ENCODE data around the gene CSNK1G2. TPM values are rescaled to one million over a fixed set of nuclear protein-coding genes. Genes with fewer than 3 reads are reported as not detected.

Gene CSNK1G2
- 10 to 100 TPM; 32.0 to 70.0 (median 40.7) TPM for polyA plus RNA-seq (ENCODE audit: insufficient read depth in 1 of 5, insufficient read length in 5 of 5, low replicate concordance in 1 of 5)
- long read RNA-seq, donor 1, partial matches to known transcripts, result 0 of 3 reads
- long read RNA-seq, donor 1, other reads (novel, unspliced or antisense), result 0 of 3 reads
- long read RNA-seq, donor 2, transcript CSNK1G2-201 (12 exons, 2,918 nt), result major isoform, 14 of 15 reads
- long read RNA-seq, donor 2, partial matches to known transcripts, result 0 of 15 reads
- long read RNA-seq, donor 2, other reads (novel, unspliced or antisense), result 0 of 15 reads
- long read RNA-seq, donor 3, transcript CSNK1G2-201 (12 exons, 2,918 nt), result major isoform, 7 of 32 reads
- long read RNA-seq, donor 3, partial matches to known transcripts, result 24 of 32 reads
- long read RNA-seq, donor 3, other reads (novel, unspliced or antisense), result 0 of 32 reads
- long read RNA-seq, donor 4, partial matches to known transcripts, result 5 of 9 reads
- long read RNA-seq, donor 4, other reads (novel, unspliced or antisense), result 0 of 9 reads
- long read RNA-seq, donor 5, transcript CSNK1G2-201 (12 exons, 2,918 nt), result major isoform, 12 of 12 reads
- long read RNA-seq, donor 5, partial matches to known transcripts, result 0 of 12 reads
- long read RNA-seq, donor 5, other reads (novel, unspliced or antisense), result 0 of 12 reads
- long read RNA-seq, donor 6, transcript CSNK1G2-201 (12 exons, 2,918 nt), result major isoform, 10 of 67 reads
- long read RNA-seq, donor 6, partial matches to known transcripts, result 36 of 67 reads
- long read RNA-seq, donor 6, other reads (novel, unspliced or antisense), result 21 of 67 reads
- long read RNA-seq, donor 7, transcript CSNK1G2-201 (12 exons, 2,918 nt), result major isoform, 18 of 24 reads
- long read RNA-seq, donor 7, partial matches to known transcripts, result 6 of 24 reads
- long read RNA-seq, donor 7, other reads (novel, unspliced or antisense), result 0 of 24 reads
- long read RNA-seq, donor 8, transcript CSNK1G2-201 (12 exons, 2,918 nt), result major isoform, 5 of 6 reads
- long read RNA-seq, donor 8, partial matches to known transcripts, result 0 of 6 reads
- long read RNA-seq, donor 8, other reads (novel, unspliced or antisense), result 0 of 6 reads

DNA sequence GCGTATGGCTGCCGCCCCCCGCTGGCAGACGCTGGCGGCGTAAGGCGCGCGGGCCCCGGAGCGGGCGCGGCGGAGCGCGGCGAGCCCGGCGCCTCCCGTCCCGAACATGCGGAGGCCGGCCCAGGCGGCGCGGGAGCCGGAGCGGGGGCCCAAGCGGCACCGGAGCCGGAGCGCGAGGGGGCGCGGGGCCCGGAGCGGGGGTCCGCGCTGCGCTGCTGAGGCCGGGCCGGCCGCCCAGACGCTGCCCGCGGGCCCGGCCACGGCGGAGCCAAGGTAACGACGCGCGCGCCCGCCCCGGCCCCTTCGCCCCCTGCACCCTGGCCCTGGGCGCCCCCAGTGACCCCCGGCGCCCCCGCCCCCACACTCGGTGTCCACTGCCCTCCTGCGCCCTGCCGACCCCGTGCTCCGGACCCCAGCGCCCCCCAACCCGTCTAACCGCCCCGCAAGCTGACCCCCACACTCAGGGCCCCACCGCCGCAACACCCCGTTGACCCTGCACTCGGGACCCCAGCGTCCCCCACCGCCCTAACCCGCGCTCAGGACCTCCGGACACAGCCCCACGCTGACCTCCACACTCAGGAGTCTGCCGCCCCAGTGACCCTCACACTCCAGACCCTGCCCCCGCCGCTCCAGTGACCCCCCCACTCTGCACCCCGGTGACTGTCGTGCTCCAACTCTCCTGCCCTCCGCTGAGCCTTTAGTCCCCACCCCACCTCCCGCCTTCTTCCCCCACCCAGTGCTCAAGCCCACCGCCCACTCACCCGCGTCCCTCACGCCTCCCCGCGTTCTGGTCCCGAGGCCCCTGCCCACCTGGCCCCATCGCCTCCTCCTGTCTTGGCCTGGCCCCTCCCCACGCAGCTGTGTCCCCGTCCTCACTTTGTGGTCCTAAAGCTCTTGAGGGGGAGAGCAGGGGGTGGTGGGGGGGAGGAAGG is at the start of gene CSNK1G2:
Gene CSNK1G2, plus strand, starts transcription at position 27 of the 932 bp plus-strand sequence. CDS start 28,601 bp downstream, outside the sequence.
- DNase-seq, result no peak

DNA sequence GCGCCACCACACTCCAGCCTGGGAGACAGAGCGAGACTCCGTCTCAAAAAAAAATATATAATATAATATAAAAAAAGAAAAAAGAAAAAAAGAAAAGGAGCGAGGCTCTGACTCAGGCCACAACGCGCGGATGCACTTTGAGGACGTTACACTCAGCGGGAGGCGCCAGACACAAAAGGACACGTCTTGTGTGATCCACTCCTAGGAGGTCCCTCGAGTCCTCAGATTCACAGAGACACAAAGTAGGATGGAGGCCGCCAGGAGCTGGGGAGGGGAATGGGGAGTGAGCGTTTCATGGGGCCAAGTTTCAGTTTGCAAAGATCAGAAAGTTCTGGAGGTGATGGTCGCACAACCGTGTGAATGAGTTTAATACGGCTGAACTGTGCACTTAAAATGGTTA is 47.2 kb upstream of the CSNK1G2 start:
- DNase-seq, result no peak

DNA sequence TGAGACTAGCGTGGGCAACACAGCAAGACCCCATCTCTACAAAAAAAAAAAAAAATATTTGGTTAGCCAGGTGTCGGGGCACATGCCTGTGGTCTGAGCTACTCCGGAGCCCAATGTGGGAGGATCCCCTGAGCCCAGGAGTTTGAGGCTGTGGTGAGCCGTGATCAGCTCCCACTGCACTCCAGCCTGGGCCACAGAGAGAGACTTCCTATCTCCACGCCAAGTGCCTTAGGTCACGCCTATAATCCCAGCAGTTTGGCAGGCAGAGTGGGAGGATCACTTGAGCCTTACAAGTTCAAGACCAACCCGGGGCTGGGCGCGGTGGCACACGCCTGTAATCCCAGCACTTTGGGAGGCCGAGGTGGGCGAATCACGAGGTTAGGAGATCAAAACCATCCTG is 44.5 kb upstream of the CSNK1G2 start:
- no peak for DNase-seq

DNA sequence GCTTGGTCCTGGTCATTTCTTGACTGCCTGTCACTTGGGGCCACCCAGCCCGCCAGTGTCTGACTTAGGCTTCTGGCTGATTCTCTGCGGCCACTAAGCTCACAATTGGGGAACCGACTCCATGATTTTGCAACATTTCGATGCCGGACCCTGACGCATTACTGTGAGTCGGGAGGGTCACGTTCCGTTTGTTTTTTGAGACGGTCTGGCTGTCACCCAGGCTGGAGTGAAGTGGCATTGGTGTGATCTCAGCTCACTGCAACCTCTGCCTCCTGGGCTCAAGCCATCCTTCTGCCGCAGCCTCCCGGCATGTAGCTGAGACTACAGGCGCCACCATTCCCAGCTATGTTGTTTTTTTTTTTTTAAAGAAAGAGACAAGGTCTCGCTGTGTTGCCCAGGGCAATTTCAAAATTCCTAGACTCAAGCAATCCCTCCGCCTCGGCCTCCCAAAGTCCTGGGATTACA is 39.0 kb upstream of the CSNK1G2 start:
- DNase-seq, result no peak

DNA sequence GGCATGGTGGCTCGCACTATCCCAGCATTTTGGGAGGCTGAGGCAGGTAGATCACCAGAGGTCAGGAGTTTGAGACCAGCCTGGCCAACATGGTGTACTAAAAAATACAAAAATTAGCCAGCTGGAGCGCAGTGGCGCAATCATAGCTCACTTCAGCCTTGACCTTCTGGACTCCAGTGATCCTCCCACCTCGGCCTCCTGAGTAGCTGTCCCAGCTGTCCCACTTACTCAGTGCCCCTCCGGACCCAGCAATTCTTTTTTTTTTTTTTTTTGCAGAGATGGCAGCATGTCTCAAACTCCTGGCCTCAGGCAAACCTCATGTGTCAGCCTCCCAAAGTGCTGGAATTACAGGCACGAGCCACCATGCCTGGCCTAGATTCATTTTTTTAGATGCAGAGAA is 38.0 kb upstream of the CSNK1G2 start:
- DNase-seq, result no peak

DNA sequence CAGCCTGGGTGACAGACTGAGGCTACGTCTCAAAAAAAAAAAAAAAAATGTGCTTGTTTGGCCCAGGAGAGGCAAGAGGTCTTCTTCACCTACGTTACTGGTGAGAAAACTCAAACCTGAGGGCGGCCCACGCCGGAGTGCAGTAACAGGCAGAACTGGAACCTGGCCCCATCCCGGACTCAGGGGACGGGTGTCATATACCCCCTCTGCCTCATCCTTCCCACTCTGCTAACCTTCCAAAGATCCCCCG is 36.2 kb upstream of the CSNK1G2 start:
- DNase-seq, result no peak

DNA sequence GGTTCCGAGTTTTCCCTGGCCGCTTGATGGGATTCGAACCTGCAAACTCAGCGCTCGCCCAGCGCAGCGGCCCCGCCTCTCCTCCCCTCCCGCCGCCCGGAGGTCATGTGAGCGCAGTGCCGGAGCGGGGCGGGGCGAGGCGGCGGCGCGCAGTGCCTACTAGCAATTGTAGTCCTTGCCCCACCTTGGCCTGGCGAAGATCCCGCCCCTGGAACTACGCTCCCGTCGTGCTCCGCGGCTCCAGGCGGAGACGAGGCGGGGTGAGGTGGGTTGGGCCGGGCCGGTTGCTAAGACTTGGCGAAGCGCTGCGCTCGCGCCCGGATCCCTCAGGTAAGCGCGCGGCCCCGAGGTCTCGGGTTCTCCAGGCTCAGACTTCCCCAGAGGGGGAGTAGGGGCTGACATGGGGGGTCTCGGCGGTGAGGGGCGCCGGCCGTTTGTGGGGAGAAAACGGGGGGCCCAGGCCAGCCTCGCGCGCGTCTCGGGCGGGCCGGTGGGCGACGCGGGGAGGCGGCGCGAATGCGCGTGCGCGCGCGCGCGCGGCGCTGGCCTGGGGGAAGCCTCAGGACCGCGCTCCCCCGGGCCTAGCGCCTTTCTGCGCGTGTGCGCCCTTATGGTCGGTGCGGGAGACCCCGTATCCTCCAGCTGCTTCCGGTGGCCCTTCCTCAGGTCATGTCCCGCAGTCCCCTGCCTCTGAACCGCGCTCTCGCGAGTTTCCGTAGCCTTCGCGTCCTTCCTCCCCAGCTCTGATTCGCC is 35.7 kb upstream of the CSNK1G2 start, which contains the start of the genes ADAT3 and SCAMP4:
Gene ADAT3, plus strand, starts transcription at position 290 of the 753 bp plus-strand sequence. CDS start 6,649 bp downstream, outside the sequence.
Gene SCAMP4, plus strand, starts transcription at position 290 of the 753 bp plus-strand sequence. CDS start 9,621 bp downstream, outside the sequence.
- DNase-seq, result peak; percentile 98 to 99

DNA sequence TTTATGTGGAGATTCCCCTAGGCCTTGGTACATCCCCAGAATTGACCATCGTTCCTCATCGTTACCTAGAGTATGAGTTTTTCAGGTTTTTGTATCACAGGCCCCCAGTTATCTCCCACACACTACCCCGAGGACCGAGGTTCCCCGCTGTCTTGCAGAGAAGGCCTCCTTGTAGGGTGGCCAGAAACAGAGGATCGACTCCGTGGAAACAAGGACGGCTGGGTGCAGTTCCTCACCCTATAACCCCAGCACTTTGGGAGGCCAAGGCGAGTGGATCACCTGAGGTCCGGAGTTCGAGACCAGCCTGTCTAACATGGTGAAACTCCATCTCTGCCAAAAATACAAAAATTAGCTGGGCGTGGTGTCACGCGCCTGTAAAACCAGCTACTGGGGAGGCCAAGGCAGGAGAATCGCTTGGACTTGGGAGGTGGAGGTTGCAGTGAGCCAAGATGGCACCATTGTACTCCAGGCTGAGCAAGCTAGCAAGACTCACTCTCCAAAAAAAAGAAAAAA is 35.1 kb upstream of the CSNK1G2 start:
- DNase-seq, result no peak

DNA sequence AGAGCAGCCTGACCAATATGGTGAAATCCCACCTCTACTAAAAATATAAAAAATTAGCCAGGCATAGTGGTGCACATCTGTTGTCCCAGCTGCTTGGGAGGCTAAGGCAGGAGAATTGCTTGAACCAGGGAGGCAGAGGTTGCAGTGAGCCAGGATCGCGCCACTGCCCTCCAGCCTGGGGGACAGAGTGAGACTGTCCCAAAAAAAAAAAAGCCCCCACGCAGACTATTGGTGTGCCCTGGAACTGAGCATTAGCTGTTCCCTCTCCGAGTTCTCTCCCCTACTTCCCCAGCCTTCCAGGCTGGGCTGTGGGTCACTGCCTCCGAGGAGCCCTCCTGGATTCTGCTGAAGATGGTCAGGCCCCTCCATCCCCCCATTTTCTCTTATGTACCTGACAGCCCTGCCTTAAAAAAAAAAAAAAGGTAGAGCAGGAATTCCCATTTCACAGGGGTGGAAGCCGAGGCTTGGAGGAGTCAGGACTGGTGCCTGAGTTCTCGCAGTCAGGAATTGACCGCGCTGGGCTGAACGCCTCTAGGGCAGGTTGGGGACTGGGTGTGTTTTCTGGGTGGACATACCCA is 33.9 kb upstream of the CSNK1G2 start:
- DNase-seq, result no peak

DNA sequence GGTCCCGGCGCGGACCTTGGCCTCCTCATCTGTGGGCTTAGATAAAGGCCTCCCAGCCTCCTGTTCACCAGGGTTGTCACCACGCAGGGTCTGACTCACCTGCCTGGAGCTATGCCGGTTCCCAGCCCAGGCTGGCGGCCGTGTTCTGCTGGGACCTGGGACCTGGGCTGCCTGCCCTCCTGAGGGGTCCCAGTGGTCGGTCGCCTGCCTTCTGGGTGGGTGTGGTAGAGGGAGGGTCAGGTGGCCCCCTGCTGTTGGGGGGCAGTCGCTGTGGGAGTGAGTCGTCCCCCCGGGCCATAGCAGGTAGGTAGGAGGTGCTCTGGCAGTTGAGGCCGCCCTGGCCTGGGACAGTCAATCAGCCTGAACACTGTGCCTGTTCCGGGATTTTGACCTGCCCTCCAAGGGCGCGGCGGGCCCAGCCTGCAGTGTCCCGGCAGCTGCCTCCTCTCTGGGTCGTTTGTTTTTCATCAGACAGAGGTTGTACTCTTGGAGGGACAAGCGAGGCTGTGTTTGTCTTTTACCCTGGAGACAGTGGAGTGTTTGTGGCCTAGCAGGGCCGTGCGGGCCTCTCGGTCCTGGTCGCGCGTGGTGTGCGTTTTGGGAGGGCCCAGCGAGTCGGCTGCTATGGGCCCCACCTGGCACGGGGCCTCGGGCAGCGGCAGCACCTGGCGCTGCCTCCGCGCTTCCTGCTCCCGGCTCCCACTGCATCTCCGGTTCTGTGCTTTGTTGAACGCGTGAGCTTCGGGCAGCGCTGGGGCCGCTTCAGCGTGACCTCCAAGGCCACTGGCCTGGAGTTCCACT is 33.2 kb upstream of the CSNK1G2 start:
- DNase-seq, result no peak

DNA sequence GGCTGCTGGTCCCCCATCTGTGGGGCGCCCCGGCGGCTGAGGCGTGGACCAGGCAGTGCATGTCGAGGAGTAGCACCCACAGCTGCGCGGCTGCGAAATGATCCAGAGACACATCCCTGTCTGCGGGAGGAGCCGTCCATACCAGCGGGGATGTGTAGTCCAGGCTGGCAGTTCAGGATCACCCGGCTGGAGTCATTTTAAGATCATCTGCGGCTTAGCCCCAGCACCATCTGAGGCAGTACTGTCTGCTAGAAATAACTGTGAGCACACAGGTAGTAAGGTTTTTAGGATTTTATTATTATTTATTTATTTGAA is 32.7 kb upstream of the CSNK1G2 start:
- DNase-seq, result no peak

DNA sequence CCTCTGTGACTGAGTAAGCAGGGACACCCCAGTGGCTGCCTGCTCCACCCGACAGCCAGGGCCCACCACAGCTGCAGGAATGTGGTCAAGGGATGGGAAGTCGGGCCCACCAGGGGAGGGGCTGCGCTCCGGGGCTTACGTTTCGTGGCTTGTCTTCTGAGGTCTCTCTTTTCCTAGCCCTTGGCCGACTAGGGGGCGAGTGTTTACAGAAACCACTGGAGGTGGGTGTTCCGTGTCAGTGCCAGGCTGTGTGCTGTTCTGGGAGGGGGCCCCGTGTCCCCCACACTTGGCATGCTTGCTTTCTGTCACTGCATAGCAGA is 31.3 kb upstream of the CSNK1G2 start:
- DNase-seq, result no peak

DNA sequence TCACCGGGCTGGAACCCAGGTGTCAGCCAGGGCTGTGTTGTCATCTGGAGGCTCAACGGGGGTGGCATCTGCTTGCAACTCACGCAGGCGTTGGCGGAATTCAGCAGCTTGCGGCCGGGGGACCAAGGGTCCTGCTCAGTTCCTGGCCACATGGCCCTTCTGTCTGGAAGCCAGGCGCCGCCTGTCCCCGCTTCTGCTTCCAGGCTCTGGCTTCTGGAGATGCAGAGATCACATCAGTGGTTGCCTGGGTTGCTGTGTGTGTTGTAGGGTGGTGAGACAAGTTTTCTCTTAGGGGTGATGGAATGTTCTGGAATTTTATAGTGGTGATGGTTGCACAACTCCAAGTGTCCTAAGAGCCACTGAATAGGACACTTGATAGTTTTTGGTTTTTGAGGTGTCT is 30.8 kb upstream of the CSNK1G2 start:
- DNase-seq, result no peak

DNA sequence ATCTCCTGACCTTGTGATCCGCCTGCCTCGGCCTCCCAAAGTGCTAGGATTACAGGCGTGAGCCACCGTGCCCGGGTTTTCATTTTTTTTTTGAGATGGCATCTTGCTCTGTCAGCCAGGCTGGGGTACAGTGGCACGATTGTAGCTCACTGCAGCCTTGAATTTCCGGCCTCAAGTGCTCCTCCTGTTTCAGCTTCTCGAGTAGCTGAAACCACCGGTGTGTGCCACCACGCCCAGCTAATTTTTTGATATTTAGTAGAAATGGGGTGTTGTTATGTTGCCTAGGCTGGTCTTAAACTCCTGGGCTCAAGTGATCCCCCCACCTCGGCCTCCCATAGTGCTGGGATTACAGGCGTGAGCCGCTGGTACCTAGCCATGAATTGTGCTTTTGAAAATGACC is 29.9 kb upstream of the CSNK1G2 start:
- DNase-seq, result no peak

DNA sequence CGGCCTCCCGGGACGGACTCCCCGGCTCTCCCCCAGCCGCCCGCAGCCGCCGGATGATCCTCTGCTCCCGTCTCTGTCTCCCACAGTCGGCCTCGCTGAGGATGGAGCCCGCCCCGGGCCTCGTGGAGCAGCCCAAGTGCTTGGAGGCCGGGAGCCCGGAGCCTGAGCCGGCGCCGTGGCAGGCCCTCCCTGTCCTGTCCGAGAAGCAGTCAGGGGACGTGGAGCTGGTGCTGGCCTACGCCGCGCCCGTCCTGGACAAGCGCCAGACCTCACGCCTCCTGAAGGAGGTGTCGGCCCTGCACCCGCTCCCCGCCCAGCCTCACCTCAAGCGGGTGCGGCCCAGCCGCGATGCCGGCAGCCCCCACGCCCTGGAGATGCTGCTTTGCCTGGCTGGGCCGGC is 29.0 kb upstream of the CSNK1G2 start:
- no peak for DNase-seq

DNA sequence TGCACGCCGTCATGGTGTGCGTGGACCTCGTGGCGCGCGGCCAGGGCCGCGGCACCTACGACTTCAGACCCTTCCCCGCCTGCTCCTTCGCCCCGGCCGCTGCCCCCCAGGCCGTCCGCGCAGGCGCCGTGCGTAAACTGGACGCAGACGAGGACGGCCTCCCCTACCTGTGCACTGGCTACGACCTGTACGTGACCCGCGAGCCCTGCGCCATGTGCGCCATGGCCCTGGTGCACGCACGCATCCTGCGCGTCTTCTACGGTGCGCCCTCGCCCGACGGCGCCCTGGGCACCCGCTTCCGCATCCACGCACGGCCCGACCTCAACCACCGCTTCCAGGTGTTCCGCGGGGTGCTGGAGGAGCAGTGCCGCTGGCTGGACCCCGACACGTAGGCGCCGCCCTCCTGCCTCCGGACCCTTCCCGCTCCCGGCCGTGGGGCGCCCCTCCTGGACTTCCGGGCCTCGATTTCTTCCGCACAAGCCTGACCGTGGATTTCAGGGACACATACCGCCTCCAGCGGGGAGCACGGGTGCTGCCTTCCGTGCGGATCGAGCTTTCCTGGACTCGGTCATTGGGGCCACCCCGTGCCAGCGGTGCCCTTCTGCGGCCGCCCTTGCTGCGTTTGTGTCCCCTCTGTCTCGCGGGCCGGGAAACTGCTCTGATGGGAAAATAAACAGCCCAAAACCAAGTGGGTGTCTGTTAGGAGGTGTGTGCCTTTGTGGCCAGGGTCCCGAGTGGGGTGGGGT is 28.0 kb upstream of the CSNK1G2 start:
- no peak for DNase-seq

DNA sequence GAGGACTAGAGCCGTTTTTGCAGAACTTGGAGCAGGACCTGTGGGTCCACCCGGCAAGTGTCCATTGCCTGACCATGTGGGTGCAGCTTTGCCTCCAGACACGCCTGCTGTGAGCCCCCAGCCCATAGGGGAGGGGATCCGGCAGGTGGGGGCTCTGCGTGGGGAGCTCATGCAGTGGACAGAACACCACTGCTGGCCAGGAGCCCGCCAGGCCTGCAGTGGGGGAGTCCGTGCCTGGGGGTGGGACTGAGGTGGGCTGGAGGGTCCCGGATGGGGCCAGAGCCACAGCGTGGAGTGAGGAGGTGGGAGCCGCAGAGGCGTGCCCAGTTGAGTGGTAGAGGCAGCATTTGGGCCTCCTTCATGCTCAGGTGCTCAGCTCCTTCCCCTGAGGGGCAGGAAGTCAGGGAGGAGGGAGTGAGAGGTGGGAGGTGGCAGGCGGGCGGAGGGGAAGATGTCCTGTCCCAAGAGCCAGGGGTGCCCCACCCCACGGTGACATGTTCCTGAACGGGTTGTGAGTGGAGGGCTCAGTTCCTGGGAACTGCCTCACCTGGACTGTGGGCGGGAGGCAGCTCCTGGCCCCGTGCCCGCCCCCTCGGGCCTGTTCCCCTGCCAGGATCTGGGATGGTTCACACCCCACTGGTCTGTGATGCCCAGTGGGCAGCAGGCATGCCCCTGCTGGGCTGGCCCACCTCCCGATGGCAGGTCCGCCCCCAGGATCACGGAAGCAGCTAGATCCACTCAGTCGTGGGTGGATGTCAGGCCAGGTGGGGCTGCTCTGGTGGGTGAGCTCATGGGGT is 27.0 kb upstream of the CSNK1G2 start:
- no peak for DNase-seq

Data from right lung (tissue), 10 donors.